Heart right ventricle (tissue), 16 donors: ENCODE measurements around the gene URB2. TPM values are rescaled to one million over a fixed set of nuclear protein-coding genes. Genes with fewer than 3 reads are reported as not detected.
A peak's percentile ranks its signal among the peaks of the same experiment; 100 is the strongest.

Source experiments
- ATAC-seq, 8 donors: fragments of 200-7000 bp; cut with Tn5 transposase; one replicate each; pipeline ENCODE4 v1.9.1; 2020; ENCODE audit warnings: mild to moderate bottlenecking in 8 of 8, moderate library complexity in 8 of 8, moderate number of reproducible peaks in 1 of 8
- DNase-seq, 2 donors: peaks; one replicate each; pipeline ENCODE4 v3.0.0-alpha.2; 2020
- H3K27ac ChIP-seq, 10 donors: fragments of 200-600 bp; sonication (generic) in 2 of 10; one replicate each; pipeline versions ENCODE4 v1.5.0 to v1.8.0; 2020 to 2022; ENCODE audit warnings: mild to moderate bottlenecking in 3 of 10
- H3K27me3 ChIP-seq, 7 donors: fragments of 200-600 bp; one replicate each; pipeline ENCODE4 v1.8.0; 2021 to 2022; ENCODE audit warnings: mild to moderate bottlenecking in 2 of 7
- H3K36me3 ChIP-seq, 9 donors: fragments of 200-600 bp; sonication (generic) in 1 of 9; one replicate each; pipeline versions ENCODE4 v1.5.0 to v1.8.0; 2020 to 2022; ENCODE audit warnings: mild to moderate bottlenecking in 2 of 9
- H3K4me1 ChIP-seq, 9 donors: fragments of 200-600 bp; sonication (generic) in 1 of 9; one replicate each; pipeline versions ENCODE4 v1.5.0 to v1.8.0; 2020 to 2022; ENCODE audit warnings: mild to moderate bottlenecking in 4 of 9
- H3K4me3 ChIP-seq, 10 donors: fragments of 200-600 bp; sonication (generic) in 2 of 10; one replicate each; pipeline versions ENCODE4 v1.5.0 to v1.8.0; 2020 to 2022; ENCODE audit warnings: mild to moderate bottlenecking in 7 of 10, moderate library complexity in 2 of 10
- H3K9me3 ChIP-seq, 11 donors: fragments of 200-600 bp in 10 of 11; sonication (generic) in 2 of 11; one replicate each; pipeline versions ENCODE4 v1.5.0 to v1.8.0; 2013 to 2022; ENCODE audit warnings: mild to moderate bottlenecking in 2 of 11, control low read depth in 1 of 11, moderate library complexity in 1 of 11
- CTCF ChIP-seq, 9 donors: fragments of 200-600 bp; sonication (generic) in 2 of 9; IDR thresholded peaks; one replicate each; pipeline versions ENCODE4 v1.5.0 to v1.8.0; 2021 to 2022; ENCODE audit warnings: antibody characterized with exemption in 9 of 9, mild to moderate bottlenecking in 5 of 9, moderate library complexity in 1 of 9
- WGBS, 2 donors: extraction: QIAGEN DNeasy Blood & Tissue Kit; methylation state at CpG; one replicate each; pipeline ENCODE4 v1.1.7; 2013; ENCODE audit warnings: inconsistent platforms in 1 of 2; 5-methylcytosine and 5-hydroxymethylcytosine counted together
- intact Hi-C, 10 donors: fragments of 100-400 bp; cut with DNase I; formaldehyde crosslinking; loops; one replicate each; pipeline versions ENCODE4 v1.11.1 to v1.14.2; 2022
- polyA plus RNA-seq, 2 donors: library from polyadenylated mRNA; stranded (reverse); fragments of 200-250 nt; gene quantifications; one replicate each; pipeline ENCODE4 v1.2.3, GENCODE V29; 2013
- total RNA-seq, 10 donors: library from RNA; stranded (reverse); fragmentation: NEBNext Ultra II Directional in 3 of 10; extraction: Animal tissue kit (Norgen Biotek cat#: 25700) in 3 of 10; gene quantifications; one replicate each; pipeline versions ENCODE4 v1.2.1 to v1.2.4, GENCODE V29; 2021 to 2023
- donor health status: Arrhythmogenic right ventricular cardiomyopathy.
- donor health status: ischemic (EF 13 %, LVEDD 7.1; RV severe dilation, severe dysfunction).
- donor health status: healthy with polysubstance abuse.
- donor health status: DM: no; HTN: yes; CAD: no.
- donor health status: DM: no; HTN: no; CAD: no.
- donor health status: ischemic (EF 25% LVEDD 6.9; RV normal size, moderate dysfunction).
- donor health status: ischemic (EF 25% LVEDD 5.7; RV mildly dilated, moderate dysfunction).
- donor health status: healthy.
- donor health status: DM: yes; HTN: yes; CAD: no.
- donor health status: Ischemic cardiomyopathy.
- donor health status: ischemic (EF 35%, LVEDD 5.7; RV mildly dilated, moderate dysfunction).
- donor health status: nonischemic (EF 11% LVEDD 7.7; RV severe dilation, severe dysfunction).
- donor health status: DM: yes; HTN: yes; CAD: no.
- donor health status: PGD.
- donor health status: ischemic (EF 29% LVEDD 5.4; RV normal size, mild dysfunction).
- donor health status: nonischemic (EF 23%, LVEDD 6.1; RV moderate dilation, normal function).

URB2 gene
- total and polyA plus RNA-seq, 12 donors, result 1.6 to 5.6 (median 4.2) TPM

- TF ChIP-seq CTCF (IDR thresholded peaks at IDR 0.05), result no peak
- intact Hi-C loops, result no loop called here
Observed at GRCh38 chr1:229689273-229689672, 63.2 kb downstream of the URB2 start.

GRCh38 chr1:229689904-229690303 is 63.9 kb downstream of the URB2 start:
- no peak overlapping the region for H3K4me3 ChIP-seq
- H3K36me3 ChIP-seq, result no peaks in the 10 kb centered on the region
- intact Hi-C loops, result no loop called here
- DNase-seq (no peak), ATAC-seq (no peak)
- H3K27me3 ChIP-seq, result peaks cover 0 to 4% (median 0%) of the 10 kb centered on the region in 7 donors
- no peak for TF ChIP-seq CTCF (IDR thresholded peaks at IDR 0.05)
- H3K4me1 ChIP-seq, result peaks cover 0 to 37% (median 20%) of the 10 kb centered on the region in 9 donors
- no peak overlapping the region for H3K27ac ChIP-seq
- 70 to 77% methylated on average over 7 of the region's 7 CpGs for WGBS, 2 donors
- peaks cover 0 to 15% (median 8%) of the 10 kb centered on the region in 11 donors for H3K9me3 ChIP-seq

More at GRCh38 chr1:229689273-229689672, 63.2 kb downstream of the URB2 start:
- H3K4me3 ChIP-seq, result no peak overlapping the region
- H3K4me1 ChIP-seq, result peaks cover 0 to 30% (median 15%) of the 10 kb centered on the region in 9 donors
- H3K9me3 ChIP-seq, result peaks cover 0 to 21% (median 14%) of the 10 kb centered on the region in 11 donors
- ATAC-seq (no peak), DNase-seq (no peak)
- WGBS, 2 donors, result 92 to 94% methylated on average over 4 of the region's 4 CpGs
- H3K36me3 ChIP-seq, result no peaks in the 10 kb centered on the region
- no peak overlapping the region for H3K27ac ChIP-seq
- H3K27me3 ChIP-seq, result peaks cover 0 to 4% (median 0%) of the 10 kb centered on the region in 7 donors

- DNase-seq (no peak), ATAC-seq (no peak)
- Histone ChIP-seq H3K27ac (no peak overlapping the region), H3K27me3 (peaks cover 0 to 4% (median 0%) of the 10 kb centered on the region in 7 donors), H3K4me1 (peaks cover 0 to 41% (median 23%) of the 10 kb centered on the region in 9 donors), H3K36me3 (no peaks in the 10 kb centered on the region), H3K4me3 (no peak overlapping the region), H3K9me3 (peaks cover 0 to 7% (median 2%) of the 10 kb centered on the region in 11 donors)
- intact Hi-C loops, result no loop called here
- TF ChIP-seq CTCF (IDR thresholded peaks at IDR 0.05), result no peak
- WGBS, 2 donors, result 82 to 88% methylated on average over 1 of the region's 1 CpG
Observed at GRCh38 chr1:229690662-229691061, 64.6 kb downstream of the URB2 start.

- peaks cover 0 to under 1% (median 0%) of the 10 kb centered on the region in 11 donors for H3K9me3 ChIP-seq
- ATAC-seq, result peak in 1 of 8 donors; percentile 32
- no peak overlapping the region for H3K4me3 ChIP-seq
- H3K36me3 ChIP-seq, result no peaks in the 10 kb centered on the region
- peaks cover 0 to 41% (median 23%) of the 10 kb centered on the region in 9 donors for H3K4me1 ChIP-seq
- intact Hi-C loops, result no loop called here
- peaks cover 0 to 4% (median 0%) of the 10 kb centered on the region in 7 donors for H3K27me3 ChIP-seq
- peak overlapping the region in 1 of 10 donors; percentile 78 for H3K27ac ChIP-seq
- TF ChIP-seq CTCF (IDR thresholded peaks at IDR 0.05), result no peak
- DNase-seq, result no peak
- WGBS, 2 donors, result 83% methylated on average over 6 of the region's 6 CpGs
Observed at GRCh38 chr1:229691362-229691761, 65.3 kb downstream of the URB2 start.
